ENCODE results near the gene MACROD2.

DNA sequence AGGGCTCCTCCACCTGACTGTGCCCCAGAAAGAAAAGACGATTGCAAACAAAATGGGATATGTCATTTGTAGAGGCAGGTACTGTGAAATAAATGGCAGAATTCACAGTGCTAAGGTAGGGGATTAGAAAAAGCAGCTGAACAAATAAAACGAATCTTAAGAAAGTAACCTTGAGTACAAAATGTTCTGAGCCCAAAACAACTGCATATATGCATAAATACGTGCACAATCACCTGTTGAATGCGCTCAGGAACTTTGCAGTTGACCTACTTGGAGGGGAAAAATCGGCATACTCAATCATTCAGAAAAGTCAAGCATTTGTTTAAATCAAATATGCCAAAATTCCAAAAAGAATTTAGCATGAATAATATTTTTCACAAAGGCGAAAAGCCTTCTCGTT, 1114.2 kb downstream of the MACROD2 start:
- TF ChIP-seq, protein P1, sequence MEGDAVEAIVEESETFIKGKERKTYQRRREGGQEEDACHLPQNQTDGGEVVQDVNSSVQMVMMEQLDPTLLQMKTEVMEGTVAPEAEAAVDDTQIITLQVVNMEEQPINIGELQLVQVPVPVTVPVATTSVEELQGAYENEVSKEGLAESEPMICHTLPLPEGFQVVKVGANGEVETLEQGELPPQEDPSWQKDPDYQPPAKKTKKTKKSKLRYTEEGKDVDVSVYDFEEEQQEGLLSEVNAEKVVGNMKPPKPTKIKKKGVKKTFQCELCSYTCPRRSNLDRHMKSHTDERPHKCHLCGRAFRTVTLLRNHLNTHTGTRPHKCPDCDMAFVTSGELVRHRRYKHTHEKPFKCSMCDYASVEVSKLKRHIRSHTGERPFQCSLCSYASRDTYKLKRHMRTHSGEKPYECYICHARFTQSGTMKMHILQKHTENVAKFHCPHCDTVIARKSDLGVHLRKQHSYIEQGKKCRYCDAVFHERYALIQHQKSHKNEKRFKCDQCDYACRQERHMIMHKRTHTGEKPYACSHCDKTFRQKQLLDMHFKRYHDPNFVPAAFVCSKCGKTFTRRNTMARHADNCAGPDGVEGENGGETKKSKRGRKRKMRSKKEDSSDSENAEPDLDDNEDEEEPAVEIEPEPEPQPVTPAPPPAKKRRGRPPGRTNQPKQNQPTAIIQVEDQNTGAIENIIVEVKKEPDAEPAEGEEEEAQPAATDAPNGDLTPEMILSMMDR (IDR thresholded peaks at IDR 0.05), result no peak
- TF ChIP-seq POLR2A (IDR thresholded peaks at IDR 0.05), result no peak
- no peak for TF ChIP-seq POLR2AphosphoS5 (IDR thresholded peaks at IDR 0.05)
